H1 (cell line): ENCODE measurements around the gene MRPL42. TPM values are rescaled to one million over a fixed set of nuclear protein-coding genes. Genes with fewer than 3 reads are reported as not detected.

Experiments
- CBX8 ChIP-seq: fragments of 300-800, 300-1000 bp; sonication (generic); IDR thresholded peaks from 2 replicates; pipeline ENCODE4 v1.7.1; 2016; ENCODE audit warnings: low read depth, low read length, borderline replicate concordance
- EZH2 ChIP-seq: fragments of 200-600 bp; sonication (generic); IDR thresholded peaks from 2 replicates; pipeline ENCODE4 v1.7.1; 2012; ENCODE audit warnings: low read depth, mild to moderate bottlenecking, moderate library complexity, low read length, inconsistent platforms; ENCODE audit not compliant: severe bottlenecking
- GTF2F1 ChIP-seq: IDR thresholded peaks from 2 replicates; pipeline ENCODE4 v1.6.1; 2012; ENCODE audit warnings: low read depth, low read length, improper control_type of control experiment, borderline replicate concordance
- KDM1A ChIP-seq: fragments of 200-600, 300-600 bp; sonication (generic); IDR thresholded peaks from 2 replicates; pipeline ENCODE4 v1.7.1; 2016; ENCODE audit warnings: mild to moderate bottlenecking, low read length, borderline replicate concordance
- NRF1 ChIP-seq: IDR thresholded peaks from 2 replicates; pipeline ENCODE4 v1.6.1; 2011; ENCODE audit warnings: mild to moderate bottlenecking, low read depth, low read length, improper control_type of control experiment
- POLR2AphosphoS5 ChIP-seq: IDR thresholded peaks from 2 replicates; pipeline ENCODE4 v1.6.1; 2011; ENCODE audit warnings: low read depth, low read length
- SP1 ChIP-seq: IDR thresholded peaks from 2 replicates; pipeline ENCODE4 v1.6.1; 2011; ENCODE audit warnings: low read depth, low read length
- YY1 ChIP-seq: IDR thresholded peaks from 2 replicates; pipeline ENCODE4 v1.6.1; 2011; ENCODE audit warnings: low read depth, mild to moderate bottlenecking, low read length
- polyA plus RNA-seq, 7 experiments: library from polyadenylated mRNA; depleted of rRNA in 3 of 7; stranded (reverse) in 5 of 7; unstranded in 2 of 7; fragments of >200 nt in 5 of 7; fragments of 200-250 nt in 2 of 7; gene quantifications; 1 replicate in 5 of 7; 2 replicates in 1 of 7; 4 replicates in 1 of 7; pipeline versions ENCODE4 v1.2.1 to v1.2.3, GENCODE V29; 2011 to 2013; ENCODE audit warnings: missing spikeins in 2 of 7, mixed read lengths in 2 of 7
- total RNA-seq: library from RNA; stranded (reverse); fragmentation: NEBNext Ultra II Directional; extraction: Animal tissue kit (Norgen Biotek cat#: 25700); gene quantifications from 2 replicates; pipeline ENCODE4 v1.2.1, GENCODE V29; 2021
- TF ChIP-seq, protein P1 (sequence below): fragments of 300-600 bp; sonication (generic); IDR thresholded peaks from 2 replicates; pipeline ENCODE4 v1.7.1; 2012; ENCODE audit warnings: low read length, moderate library complexity, mild to moderate bottlenecking, inconsistent platforms; ENCODE audit not compliant: insufficient replicate concordance

Gene MRPL42
- total and polyA plus RNA-seq, 2 of the 8 experiments (the other 6 are each of a cell fraction or from before 2014, with no cell fraction given) = 110 to 176 TPM

DNA sequence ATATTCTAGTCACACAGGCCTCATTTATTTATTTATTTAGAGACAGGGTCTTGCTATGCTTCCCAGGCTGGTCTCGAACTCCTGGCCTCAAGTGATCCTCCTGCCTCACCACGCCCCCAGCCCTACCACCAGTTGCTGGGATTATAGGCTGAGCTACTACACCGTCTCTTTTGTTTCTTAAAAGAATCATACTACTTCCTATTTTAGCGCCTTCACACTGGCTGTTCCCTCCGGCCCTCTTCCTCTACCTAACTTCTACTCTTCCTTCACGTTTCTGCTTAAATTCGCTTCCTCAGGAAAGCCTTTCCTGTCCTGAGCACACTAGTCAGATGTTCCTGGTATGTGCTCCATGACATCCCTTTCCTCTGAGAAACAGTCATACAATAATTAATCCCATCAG is 6.4 kb upstream of the MRPL42 start (continued):
- TF ChIP-seq, protein P1, sequence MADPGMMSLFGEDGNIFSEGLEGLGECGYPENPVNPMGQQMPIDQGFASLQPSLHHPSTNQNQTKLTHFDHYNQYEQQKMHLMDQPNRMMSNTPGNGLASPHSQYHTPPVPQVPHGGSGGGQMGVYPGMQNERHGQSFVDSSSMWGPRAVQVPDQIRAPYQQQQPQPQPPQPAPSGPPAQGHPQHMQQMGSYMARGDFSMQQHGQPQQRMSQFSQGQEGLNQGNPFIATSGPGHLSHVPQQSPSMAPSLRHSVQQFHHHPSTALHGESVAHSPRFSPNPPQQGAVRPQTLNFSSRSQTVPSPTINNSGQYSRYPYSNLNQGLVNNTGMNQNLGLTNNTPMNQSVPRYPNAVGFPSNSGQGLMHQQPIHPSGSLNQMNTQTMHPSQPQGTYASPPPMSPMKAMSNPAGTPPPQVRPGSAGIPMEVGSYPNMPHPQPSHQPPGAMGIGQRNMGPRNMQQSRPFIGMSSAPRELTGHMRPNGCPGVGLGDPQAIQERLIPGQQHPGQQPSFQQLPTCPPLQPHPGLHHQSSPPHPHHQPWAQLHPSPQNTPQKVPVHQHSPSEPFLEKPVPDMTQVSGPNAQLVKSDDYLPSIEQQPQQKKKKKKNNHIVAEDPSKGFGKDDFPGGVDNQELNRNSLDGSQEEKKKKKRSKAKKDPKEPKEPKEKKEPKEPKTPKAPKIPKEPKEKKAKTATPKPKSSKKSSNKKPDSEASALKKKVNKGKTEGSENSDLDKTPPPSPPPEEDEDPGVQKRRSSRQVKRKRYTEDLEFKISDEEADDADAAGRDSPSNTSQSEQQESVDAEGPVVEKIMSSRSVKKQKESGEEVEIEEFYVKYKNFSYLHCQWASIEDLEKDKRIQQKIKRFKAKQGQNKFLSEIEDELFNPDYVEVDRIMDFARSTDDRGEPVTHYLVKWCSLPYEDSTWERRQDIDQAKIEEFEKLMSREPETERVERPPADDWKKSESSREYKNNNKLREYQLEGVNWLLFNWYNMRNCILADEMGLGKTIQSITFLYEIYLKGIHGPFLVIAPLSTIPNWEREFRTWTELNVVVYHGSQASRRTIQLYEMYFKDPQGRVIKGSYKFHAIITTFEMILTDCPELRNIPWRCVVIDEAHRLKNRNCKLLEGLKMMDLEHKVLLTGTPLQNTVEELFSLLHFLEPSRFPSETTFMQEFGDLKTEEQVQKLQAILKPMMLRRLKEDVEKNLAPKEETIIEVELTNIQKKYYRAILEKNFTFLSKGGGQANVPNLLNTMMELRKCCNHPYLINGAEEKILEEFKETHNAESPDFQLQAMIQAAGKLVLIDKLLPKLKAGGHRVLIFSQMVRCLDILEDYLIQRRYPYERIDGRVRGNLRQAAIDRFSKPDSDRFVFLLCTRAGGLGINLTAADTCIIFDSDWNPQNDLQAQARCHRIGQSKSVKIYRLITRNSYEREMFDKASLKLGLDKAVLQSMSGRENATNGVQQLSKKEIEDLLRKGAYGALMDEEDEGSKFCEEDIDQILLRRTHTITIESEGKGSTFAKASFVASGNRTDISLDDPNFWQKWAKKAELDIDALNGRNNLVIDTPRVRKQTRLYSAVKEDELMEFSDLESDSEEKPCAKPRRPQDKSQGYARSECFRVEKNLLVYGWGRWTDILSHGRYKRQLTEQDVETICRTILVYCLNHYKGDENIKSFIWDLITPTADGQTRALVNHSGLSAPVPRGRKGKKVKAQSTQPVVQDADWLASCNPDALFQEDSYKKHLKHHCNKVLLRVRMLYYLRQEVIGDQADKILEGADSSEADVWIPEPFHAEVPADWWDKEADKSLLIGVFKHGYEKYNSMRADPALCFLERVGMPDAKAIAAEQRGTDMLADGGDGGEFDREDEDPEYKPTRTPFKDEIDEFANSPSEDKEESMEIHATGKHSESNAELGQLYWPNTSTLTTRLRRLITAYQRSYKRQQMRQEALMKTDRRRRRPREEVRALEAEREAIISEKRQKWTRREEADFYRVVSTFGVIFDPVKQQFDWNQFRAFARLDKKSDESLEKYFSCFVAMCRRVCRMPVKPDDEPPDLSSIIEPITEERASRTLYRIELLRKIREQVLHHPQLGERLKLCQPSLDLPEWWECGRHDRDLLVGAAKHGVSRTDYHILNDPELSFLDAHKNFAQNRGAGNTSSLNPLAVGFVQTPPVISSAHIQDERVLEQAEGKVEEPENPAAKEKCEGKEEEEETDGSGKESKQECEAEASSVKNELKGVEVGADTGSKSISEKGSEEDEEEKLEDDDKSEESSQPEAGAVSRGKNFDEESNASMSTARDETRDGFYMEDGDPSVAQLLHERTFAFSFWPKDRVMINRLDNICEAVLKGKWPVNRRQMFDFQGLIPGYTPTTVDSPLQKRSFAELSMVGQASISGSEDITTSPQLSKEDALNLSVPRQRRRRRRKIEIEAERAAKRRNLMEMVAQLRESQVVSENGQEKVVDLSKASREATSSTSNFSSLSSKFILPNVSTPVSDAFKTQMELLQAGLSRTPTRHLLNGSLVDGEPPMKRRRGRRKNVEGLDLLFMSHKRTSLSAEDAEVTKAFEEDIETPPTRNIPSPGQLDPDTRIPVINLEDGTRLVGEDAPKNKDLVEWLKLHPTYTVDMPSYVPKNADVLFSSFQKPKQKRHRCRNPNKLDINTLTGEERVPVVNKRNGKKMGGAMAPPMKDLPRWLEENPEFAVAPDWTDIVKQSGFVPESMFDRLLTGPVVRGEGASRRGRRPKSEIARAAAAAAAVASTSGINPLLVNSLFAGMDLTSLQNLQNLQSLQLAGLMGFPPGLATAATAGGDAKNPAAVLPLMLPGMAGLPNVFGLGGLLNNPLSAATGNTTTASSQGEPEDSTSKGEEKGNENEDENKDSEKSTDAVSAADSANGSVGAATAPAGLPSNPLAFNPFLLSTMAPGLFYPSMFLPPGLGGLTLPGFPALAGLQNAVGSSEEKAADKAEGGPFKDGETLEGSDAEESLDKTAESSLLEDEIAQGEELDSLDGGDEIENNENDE = no peak
- no peak for TF ChIP-seq POLR2AphosphoS5
- TF ChIP-seq EZH2 = no peak
- TF ChIP-seq NRF1 = no peak
- TF ChIP-seq GTF2F1 = no peak
- no peak for TF ChIP-seq YY1
- no peak for TF ChIP-seq KDM1A
- no peak for TF ChIP-seq SP1
- no peak for TF ChIP-seq CBX8
